Measurements from ENCODE around the gene INPP5B.

DNA sequence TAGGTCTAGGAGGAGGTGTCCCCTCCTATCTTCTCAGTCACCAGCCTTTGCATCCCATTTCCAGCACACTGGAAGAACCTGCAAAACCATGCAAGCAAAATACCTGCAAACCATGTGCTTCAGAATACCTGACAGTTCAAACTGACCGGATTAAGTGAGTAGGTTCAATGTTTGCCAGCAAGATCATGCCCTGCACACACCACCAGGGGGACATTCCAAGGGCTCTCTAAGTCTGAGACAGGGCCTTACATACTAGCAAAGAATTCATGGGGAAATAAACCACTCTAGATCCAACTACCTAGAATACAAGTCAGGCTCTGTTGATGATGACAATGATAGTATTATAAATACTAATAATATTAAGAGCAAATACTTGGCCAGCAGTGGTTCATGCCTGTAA lies 27.6 kb downstream of the INPP5B start:
- no peak for TF ChIP-seq EZH2phosphoT487 (IDR thresholded peaks at IDR 0.05; ENCODE audit: insufficient read depth, low read depth)
- TF ChIP-seq EZH2 (IDR thresholded peaks at IDR 0.05; ENCODE audit: insufficient read depth, poor library complexity, severe bottlenecking) = no peak

All from GM23248 (cell line).